ENCODE data around the gene PINK1.
"Not testable (repeated sequence)": the region's sequence is repeated elsewhere in the genome, so short reads cannot be mapped to it uniquely, and the experiment has no call there.

The PINK1 gene

GRCh38 chr1:20633190-20634064, at the start of gene PINK1:
TSS of gene PINK1 (plus strand) at chr1:20633458. CDS start at chr1:20633549, 91 bp downstream.
- peak; percentile 21 to 77 for DNase-seq

- DNase-seq = no peak
Measured at GRCh38 chr1:20584890-20585289, 48.4 kb upstream of the PINK1 start.

- DNase-seq = no peak
Measured at GRCh38 chr1:20586953-20587660, 46.2 kb upstream of the PINK1 start.

GRCh38 chr1:20587661-20588053, 45.6 kb upstream of the PINK1 start:
- no peak for DNase-seq

GRCh38 chr1:20588634-20589225, 44.5 kb upstream of the PINK1 start, which contains the start of gene CDA:
TSS of gene CDA (plus strand) at chr1:20589097. CDS start at chr1:20589130, 33 bp downstream.
- peak in 1 of 2 experiments; percentile 11 for DNase-seq

GRCh38 chr1:20589331-20590278, 43.7 kb upstream of the PINK1 start:
- no peak for DNase-seq

- no peak for DNase-seq
Measured at GRCh38 chr1:20590306-20590777, 42.9 kb upstream of the PINK1 start.

- DNase-seq = no peak
Measured at GRCh38 chr1:20593756-20594155, 39.5 kb upstream of the PINK1 start.

GRCh38 chr1:20594746-20595145, 38.5 kb upstream of the PINK1 start:
- DNase-seq = no peak

GRCh38 chr1:20596106-20596505, 37.2 kb upstream of the PINK1 start:
- no peak for DNase-seq

GRCh38 chr1:20597650-20598049, 35.6 kb upstream of the PINK1 start:
- DNase-seq = no peak

- DNase-seq = no peak
Measured at GRCh38 chr1:20600156-20600555, 33.1 kb upstream of the PINK1 start.

- DNase-seq = no peak
Measured at GRCh38 chr1:20601129-20601825, 32.0 kb upstream of the PINK1 start.

GRCh38 chr1:20602851-20603450, 30.3 kb upstream of the PINK1 start:
- DNase-seq = no peak

GRCh38 chr1:20603504-20604464, 29.5 kb upstream of the PINK1 start:
- no peak for DNase-seq

GRCh38 chr1:20604678-20605077, 28.6 kb upstream of the PINK1 start:
- DNase-seq = no peak

- not testable (repeated sequence) for DNase-seq
Measured at GRCh38 chr1:20606801-20607570, 26.3 kb upstream of the PINK1 start.

GRCh38 chr1:20609541-20609940, 23.7 kb upstream of the PINK1 start:
- DNase-seq = no peak

GRCh38 chr1:20610970-20611369, 22.3 kb upstream of the PINK1 start:
- no peak for DNase-seq

Data from NCI-H187 (cell line).